Gastroesophageal sphincter (tissue), 4 donors: Measurements from ENCODE around the gene BMS1. TPM values are rescaled to one million over a fixed set of nuclear protein-coding genes. Genes with fewer than 3 reads are reported as not detected.
"Not testable (repeated sequence)": the region's sequence is repeated elsewhere in the genome, so short reads cannot be mapped to it uniquely, and the experiment has no call there.

Source experiments
- ATAC-seq: fragments of 150-250 bp; one replicate; pipeline ENCODE4 v1.9.1; 2016; ENCODE audit warnings: mild to moderate bottlenecking, moderate library complexity
- H3K27ac ChIP-seq, 4 donors: fragments of 200-600 bp; sonication (generic) in 3 of 4; 1 replicate in 3 of 4; 2 replicates in 1 of 4; pipeline ENCODE4 v1.5.1; 2016 to 2019
- H3K27me3 ChIP-seq: fragments of 200-600 bp; sonication (generic); one replicate; pipeline ENCODE4 v1.5.1; 2019
- H3K36me3 ChIP-seq, 2 donors: fragments of 200-600 bp; sonication (generic); one replicate each; pipeline ENCODE4 v1.5.1; 2019; ENCODE audit warnings: control low read depth in 1 of 2
- H3K4me1 ChIP-seq, 3 donors: fragments of 200-600 bp; sonication (generic); 1 replicate in 2 of 3; 2 replicates in 1 of 3; pipeline ENCODE4 v1.5.1; 2016 to 2019; ENCODE audit warnings: control low read depth in 2 of 3
- H3K4me3 ChIP-seq, 2 donors: fragments of 200-600 bp; sonication (generic); one replicate each; pipeline ENCODE4 v1.5.1; 2019; ENCODE audit warnings: mild to moderate bottlenecking in 1 of 2, moderate library complexity in 1 of 2
- H3K9me3 ChIP-seq, 3 donors: fragments of 200-600 bp; sonication (generic); one replicate each; pipeline ENCODE4 v1.5.1; 2017 to 2019; ENCODE audit warnings: control low read depth in 2 of 3
- EP300 ChIP-seq: sonication (generic); formaldehyde crosslinking; IDR thresholded peaks from one replicate; pipeline ENCODE4 v1.6.1; 2017; ENCODE audit warnings: antibody characterized with exemption, mild to moderate bottlenecking
- POLR2A ChIP-seq, 2 donors: fragments of 450-650 bp; IDR thresholded peaks; one replicate each; pipeline ENCODE4 v1.6.1; 2017; ENCODE audit warnings: antibody characterized with exemption in 2 of 2, mild to moderate bottlenecking in 2 of 2, moderate library complexity in 1 of 2
- POLR2AphosphoS5 ChIP-seq: sonication (generic); formaldehyde crosslinking; IDR thresholded peaks from one replicate; pipeline ENCODE4 v1.6.1; 2017; ENCODE audit warnings: antibody characterized with exemption
- WGBS, 2 donors: methylation state at CpG; one replicate each; pipeline ENCODE4 v1.1.5; 2018; ENCODE audit warnings: low coverage in 1 of 2; 5-methylcytosine and 5-hydroxymethylcytosine counted together
- total RNA-seq, 4 donors: library from RNA; depleted of rRNA; stranded (reverse); fragments of >200 nt; gene quantifications; one replicate each; pipeline ENCODE4 v1.1.0, GENCODE V29; 2016
- TF ChIP-seq, protein P1 (sequence below), 4 experiments: fragments of 200-600 bp in 2 of 4; fragments of 450-650 bp in 2 of 4; sonication (generic) in 1 of 4; IDR thresholded peaks; one replicate each; pipeline ENCODE4 v1.5.1; 2017 to 2019; ENCODE audit warnings: antibody characterized with exemption in 4 of 4, mild to moderate bottlenecking in 2 of 4, moderate library complexity in 2 of 4

BMS1 gene
- total RNA-seq, 4 donors from 2014 or later, result 15.5 to 18.8 (median 18.3) TPM

DNA sequence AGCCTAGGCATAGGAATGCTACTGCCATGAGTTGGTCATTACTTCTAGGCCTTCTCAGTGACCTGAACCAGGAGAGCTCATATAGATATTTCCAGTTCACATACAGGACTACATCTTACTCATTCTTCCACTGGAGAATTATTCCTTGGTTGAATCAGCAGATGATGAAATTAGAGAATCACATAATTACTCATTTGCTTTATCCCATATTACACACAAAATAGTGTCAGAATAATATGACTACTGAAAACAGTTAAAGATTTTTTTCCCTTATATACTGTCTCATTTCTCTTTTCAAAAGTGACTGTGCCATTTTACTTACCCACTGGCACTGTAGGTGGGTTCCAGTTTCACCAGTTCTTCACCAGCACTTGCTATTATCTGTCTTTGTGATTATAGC, 18.5 kb downstream of the BMS1 start:
- H3K36me3 ChIP-seq, result peaks cover 17 to 100% of the 10 kb centered on the region in 2 donors

DNA sequence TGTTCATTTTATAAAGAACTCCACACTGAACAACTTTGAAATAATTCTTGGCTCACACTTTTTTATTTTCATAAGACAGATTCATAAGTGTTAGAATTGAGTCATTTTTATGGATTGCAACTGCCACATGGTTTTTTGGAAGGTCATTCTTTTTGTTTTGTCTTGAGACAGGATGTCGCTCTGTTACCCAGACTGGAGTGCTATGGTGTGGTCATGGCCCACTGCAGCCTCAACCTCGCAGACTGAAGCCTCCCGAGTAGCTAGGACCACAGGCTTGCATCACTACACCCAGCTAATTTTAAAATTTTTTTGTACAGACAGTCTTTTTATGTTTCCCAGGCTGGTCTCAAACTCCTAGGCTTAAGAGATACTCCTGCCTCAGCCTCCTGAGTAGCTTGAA, 20.3 kb downstream of the BMS1 start:
- Histone ChIP-seq H3K27me3 (no peaks in the 10 kb centered on the region), H3K4me1 (no peaks in the 10 kb centered on the region), H3K4me3 (no peak overlapping the region), H3K27ac (no peak overlapping the region), H3K9me3 (no peaks in the 10 kb centered on the region), H3K36me3 (peaks cover 7 to 100% of the 10 kb centered on the region in 2 donors)
- no peak for ATAC-seq
- 91 to 94% methylated on average over 3 of the region's 3 CpGs for WGBS, 2 donors
- TF ChIP-seq POLR2AphosphoS5, result no peak
- no peak for TF ChIP-seq POLR2A (IDR thresholded peaks at IDR 0.05)
- no peak for TF ChIP-seq EP300
- TF ChIP-seq, protein P1, sequence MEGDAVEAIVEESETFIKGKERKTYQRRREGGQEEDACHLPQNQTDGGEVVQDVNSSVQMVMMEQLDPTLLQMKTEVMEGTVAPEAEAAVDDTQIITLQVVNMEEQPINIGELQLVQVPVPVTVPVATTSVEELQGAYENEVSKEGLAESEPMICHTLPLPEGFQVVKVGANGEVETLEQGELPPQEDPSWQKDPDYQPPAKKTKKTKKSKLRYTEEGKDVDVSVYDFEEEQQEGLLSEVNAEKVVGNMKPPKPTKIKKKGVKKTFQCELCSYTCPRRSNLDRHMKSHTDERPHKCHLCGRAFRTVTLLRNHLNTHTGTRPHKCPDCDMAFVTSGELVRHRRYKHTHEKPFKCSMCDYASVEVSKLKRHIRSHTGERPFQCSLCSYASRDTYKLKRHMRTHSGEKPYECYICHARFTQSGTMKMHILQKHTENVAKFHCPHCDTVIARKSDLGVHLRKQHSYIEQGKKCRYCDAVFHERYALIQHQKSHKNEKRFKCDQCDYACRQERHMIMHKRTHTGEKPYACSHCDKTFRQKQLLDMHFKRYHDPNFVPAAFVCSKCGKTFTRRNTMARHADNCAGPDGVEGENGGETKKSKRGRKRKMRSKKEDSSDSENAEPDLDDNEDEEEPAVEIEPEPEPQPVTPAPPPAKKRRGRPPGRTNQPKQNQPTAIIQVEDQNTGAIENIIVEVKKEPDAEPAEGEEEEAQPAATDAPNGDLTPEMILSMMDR (IDR thresholded peaks at IDR 0.05), result no peak

More for the DNA sequence above, 18.5 kb downstream of the BMS1 start:
- TF ChIP-seq POLR2A (IDR thresholded peaks at IDR 0.05) (no peak), EP300 (no peak), POLR2AphosphoS5 (no peak)
- TF ChIP-seq, protein P1 (IDR thresholded peaks at IDR 0.05), result no peak
- no peaks in the 10 kb centered on the region for H3K4me1 ChIP-seq
- no peak overlapping the region for H3K4me3 ChIP-seq
- no peak overlapping the region for H3K27ac ChIP-seq
- ATAC-seq, result no peak
- no peaks in the 10 kb centered on the region for H3K27me3 ChIP-seq
- H3K9me3 ChIP-seq, result no peaks in the 10 kb centered on the region

DNA sequence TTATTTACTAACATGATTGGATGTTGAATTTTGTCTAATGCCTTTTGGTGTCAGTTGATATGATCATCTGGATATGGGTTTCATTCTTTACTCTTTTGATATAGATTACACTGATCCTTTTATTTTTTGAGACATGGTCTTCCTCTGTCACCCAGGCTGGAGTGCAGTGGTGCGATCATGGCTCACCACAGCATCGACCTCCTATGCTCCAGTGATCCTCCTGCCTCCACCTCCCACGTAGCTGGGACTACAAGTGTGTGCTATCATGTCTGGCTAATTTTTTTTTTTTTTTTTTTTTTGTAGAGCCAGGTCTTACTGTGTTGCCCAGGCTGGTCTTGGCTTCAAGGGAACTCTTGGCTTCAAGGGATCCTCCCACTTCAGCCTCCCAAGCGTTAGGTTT, 27.1 kb downstream of the BMS1 start:
- peaks cover 0 to 93% of the 10 kb centered on the region in 2 donors for H3K36me3 ChIP-seq
- 90 to 100% methylated on average over 3 of the region's 4 CpGs for WGBS, 2 donors
- no peak for ATAC-seq

DNA sequence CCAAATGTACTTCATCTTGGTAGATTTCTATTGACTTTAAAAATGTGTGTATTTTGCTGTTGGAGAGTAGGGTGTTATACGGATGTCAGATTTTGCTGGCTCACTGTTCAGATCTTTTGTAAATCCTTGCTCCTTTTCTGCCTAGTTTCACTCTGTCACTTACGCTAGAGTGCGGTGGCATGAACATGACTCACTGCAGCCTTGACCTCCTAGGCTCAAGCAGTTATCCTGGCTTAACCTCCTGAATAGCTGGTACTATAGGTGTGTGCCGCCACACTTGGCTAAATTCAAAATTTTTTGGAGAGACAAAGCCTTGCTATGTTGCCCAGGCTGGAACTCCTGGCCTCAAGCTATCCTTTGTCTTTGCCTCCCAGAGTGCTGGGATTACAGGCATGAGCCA, 29.4 kb downstream of the BMS1 start:
- no peak overlapping the region for H3K27ac ChIP-seq
- TF ChIP-seq POLR2AphosphoS5 (no peak), EP300 (no peak), POLR2A (IDR thresholded peaks at IDR 0.05) (no peak)
- TF ChIP-seq, protein P1 (IDR thresholded peaks at IDR 0.05), result no peak
- H3K27me3 ChIP-seq, result no peaks in the 10 kb centered on the region
- no peaks in the 10 kb centered on the region for H3K4me1 ChIP-seq
- no peak for ATAC-seq
- WGBS, 2 donors, result 85 to 98% methylated on average over 2 to 4 of the region's 4 CpGs
- H3K9me3 ChIP-seq, result no peaks in the 10 kb centered on the region
- H3K36me3 ChIP-seq, result peaks cover 0 to 92% of the 10 kb centered on the region in 2 donors
- H3K4me3 ChIP-seq, result no peak overlapping the region

More for the DNA sequence above, 27.1 kb downstream of the BMS1 start:
- TF ChIP-seq, protein P1 (IDR thresholded peaks at IDR 0.05), result no peak
- no peak for TF ChIP-seq POLR2A (IDR thresholded peaks at IDR 0.05)
- TF ChIP-seq EP300, result no peak
- no peak for TF ChIP-seq POLR2AphosphoS5
- no peak overlapping the region for H3K27ac ChIP-seq
- no peaks in the 10 kb centered on the region for H3K4me1 ChIP-seq
- no peaks in the 10 kb centered on the region for H3K27me3 ChIP-seq
- no peak overlapping the region for H3K4me3 ChIP-seq
- H3K9me3 ChIP-seq, result no peaks in the 10 kb centered on the region

DNA sequence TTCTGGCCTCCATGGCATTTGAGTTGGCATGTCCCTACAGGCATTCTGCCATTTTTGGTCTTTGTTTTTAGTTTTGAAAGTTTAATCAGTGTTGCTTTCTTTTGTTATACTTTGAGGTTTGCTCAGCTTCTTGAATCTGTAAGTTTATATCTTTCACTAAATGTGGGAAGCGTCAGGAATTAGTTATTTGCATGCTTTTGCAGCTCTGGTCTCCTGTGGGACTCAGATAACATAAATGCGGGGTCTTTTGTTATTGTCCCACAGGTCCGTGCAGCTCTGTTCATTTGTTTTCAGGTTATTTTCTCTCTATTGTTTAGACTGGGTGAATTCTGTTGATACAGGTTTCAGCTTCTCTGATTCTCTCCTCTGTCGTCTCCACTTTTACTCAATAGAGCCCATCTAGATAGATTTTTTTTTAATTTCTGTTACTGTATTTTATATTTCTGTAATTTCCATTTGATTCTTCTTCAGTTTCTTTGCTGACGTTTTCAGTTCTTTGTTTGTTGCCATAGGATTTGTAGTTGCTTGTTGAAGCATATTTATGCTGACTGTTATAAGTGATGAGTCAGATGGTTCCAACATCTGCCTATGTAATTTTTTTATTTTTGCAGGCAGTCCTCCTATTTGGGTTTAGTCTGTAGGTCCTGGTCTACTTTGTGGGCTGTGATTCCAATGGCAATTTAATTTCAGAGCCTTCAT, 31.5 kb downstream of the BMS1 start:
- not testable (repeated sequence) for ATAC-seq, H3K27ac ChIP-seq, H3K9me3 ChIP-seq, H3K4me3 ChIP-seq, H3K27me3 ChIP-seq, H3K4me1 ChIP-seq
- peaks cover 5 to 92% of the 10 kb centered on the region in 2 donors for H3K36me3 ChIP-seq
- 96 to 100% methylated on average over 2 to 5 of the region's 5 CpGs for WGBS, 2 donors

DNA sequence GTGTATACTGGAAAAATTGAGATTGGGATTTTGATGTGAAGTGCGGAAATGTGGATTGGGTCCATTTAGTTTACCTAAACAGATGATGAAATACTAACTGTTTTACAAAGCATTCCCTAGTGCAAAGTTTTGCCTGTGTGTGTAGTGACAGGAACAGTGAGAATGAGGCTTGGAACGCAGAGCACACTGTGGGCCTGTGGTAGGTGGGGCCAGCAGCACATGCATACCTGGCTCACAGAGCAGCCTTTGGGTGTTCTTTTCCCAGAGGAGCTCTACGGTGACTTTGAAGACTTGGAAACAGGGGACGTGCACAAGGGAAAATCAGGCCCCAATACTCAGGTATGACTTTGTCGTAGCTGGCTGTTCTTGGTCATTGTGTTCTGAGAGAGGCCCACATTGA, 33.7 kb downstream of the BMS1 start:
- not testable (repeated sequence) for H3K4me3 ChIP-seq, H3K9me3 ChIP-seq, ATAC-seq, H3K27me3 ChIP-seq, H3K4me1 ChIP-seq, H3K27ac ChIP-seq
- 58 to 95% methylated on average over 2 to 3 of the region's 5 CpGs for WGBS, 2 donors
- peaks cover 5 to 92% of the 10 kb centered on the region in 2 donors for H3K36me3 ChIP-seq
